Esophagus (tissue), 2 donors: Measurements from ENCODE around the gene MERTK. TPM values are rescaled to one million over a fixed set of nuclear protein-coding genes. Genes with fewer than 3 reads are reported as not detected.
"Not testable (repeated sequence)": the region's sequence is repeated elsewhere in the genome, so short reads cannot be mapped to it uniquely, and the experiment has no call there.

Source experiments
- H3K27ac ChIP-seq, 2 donors: one replicate each; pipeline ENCODE4 v1.5.1; 2013; ENCODE audit warnings: low read depth in 2 of 2, mild to moderate bottlenecking in 2 of 2, inconsistent platforms in 1 of 2, low read length in 1 of 2, moderate library complexity in 1 of 2
- H3K27me3 ChIP-seq, 2 donors: one replicate each; pipeline ENCODE4 v1.6.1; 2013; ENCODE audit warnings: low read length in 2 of 2, control low read depth in 1 of 2, mild to moderate bottlenecking in 1 of 2; ENCODE audit not compliant: insufficient read depth in 2 of 2, control insufficient read depth in 1 of 2
- H3K36me3 ChIP-seq, 2 donors: one replicate each; pipeline ENCODE4 v1.6.1; 2013; ENCODE audit warnings: low read length in 1 of 2; ENCODE audit not compliant: control insufficient read depth in 2 of 2, insufficient read depth in 2 of 2
- H3K4me1 ChIP-seq, 2 donors: one replicate each; pipeline ENCODE4 v1.6.1; 2013; ENCODE audit warnings: low read length in 1 of 2; ENCODE audit not compliant: control insufficient read depth in 2 of 2, insufficient read depth in 2 of 2
- H3K4me3 ChIP-seq, 2 donors: one replicate each; pipeline ENCODE4 v1.5.1; 2013; ENCODE audit warnings: low read length in 2 of 2, mild to moderate bottlenecking in 2 of 2, low read depth in 1 of 2, moderate library complexity in 1 of 2
- H3K9me3 ChIP-seq, 2 donors: one replicate each; pipeline ENCODE4 v1.6.1; 2013; ENCODE audit warnings: mild to moderate bottlenecking in 2 of 2, low read depth in 1 of 2, low read length in 1 of 2, moderate library complexity in 1 of 2; ENCODE audit not compliant: control insufficient read depth in 2 of 2, insufficient read depth in 1 of 2
- WGBS, 2 donors: extraction: QIAGEN DNeasy Blood & Tissue Kit; methylation state at CpG; one replicate each; pipeline ENCODE4 v1.1.7; 2013; 5-methylcytosine and 5-hydroxymethylcytosine counted together
- polyA plus RNA-seq, 2 donors: library from polyadenylated mRNA; stranded (reverse); fragments of 200-250 nt; gene quantifications; one replicate each; pipeline ENCODE4 v1.2.3, GENCODE V29; 2013
- donor health status: healthy with polysubstance abuse.
- donor health status: Bipolar disorder and iron deficiency.

The MERTK gene
- polyA plus RNA-seq, 2 donors, result 2.5 to 2.9 TPM

DNA sequence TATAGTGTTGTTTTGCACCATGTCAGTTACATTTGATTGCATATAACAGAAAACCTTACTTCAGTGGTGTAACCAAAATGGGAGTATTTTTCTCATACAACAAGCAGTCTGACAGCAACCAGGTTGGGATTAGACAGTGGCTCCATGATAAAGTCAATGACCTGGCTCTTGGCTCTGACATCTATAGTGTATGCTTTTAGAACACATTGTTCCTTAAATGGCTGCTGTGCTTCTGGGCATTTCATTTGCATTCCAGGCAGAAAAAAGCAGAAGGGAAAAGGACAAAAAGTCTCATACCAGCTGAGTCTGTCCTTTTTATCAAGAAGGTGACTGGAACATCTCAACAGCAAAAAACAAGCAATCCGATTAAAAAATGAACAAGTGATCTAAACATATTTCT, 10.2 kb downstream of the MERTK start:
- Histone ChIP-seq H3K4me1 (no peaks in the 10 kb centered on the region), H3K36me3 (no peaks in the 10 kb centered on the region), H3K9me3 (no peaks in the 10 kb centered on the region), H3K27ac (no peak overlapping the region), H3K4me3 (no peak overlapping the region), H3K27me3 (no peaks in the 10 kb centered on the region)
- WGBS, 2 donors, result 59 to 86% methylated on average over 1 of the region's 1 CpG

DNA sequence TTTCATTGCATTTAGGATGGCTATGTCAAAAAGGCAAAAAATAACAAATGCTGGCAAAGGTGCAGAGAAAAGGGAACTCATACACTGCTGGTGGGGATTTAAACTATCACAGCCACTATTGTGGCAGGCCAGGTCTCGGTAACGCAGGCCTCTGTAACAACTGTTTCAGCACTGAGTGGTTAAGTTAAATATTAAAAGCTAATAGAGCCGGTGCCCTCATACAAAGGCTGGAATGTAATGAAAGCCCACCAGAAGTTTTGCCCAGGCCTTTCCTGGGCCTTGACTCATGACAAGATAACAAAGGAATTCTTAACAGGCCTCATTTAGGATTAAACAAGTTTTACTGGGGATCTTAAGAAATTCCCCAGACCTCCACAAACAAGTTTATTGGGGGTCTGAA, 10.7 kb downstream of the MERTK start:
- Histone ChIP-seq H3K27ac (no peak overlapping the region), H3K4me3 (no peak overlapping the region), H3K4me1 (no peaks in the 10 kb centered on the region), H3K9me3 (no peaks in the 10 kb centered on the region), H3K36me3 (no peaks in the 10 kb centered on the region), H3K27me3 (no peaks in the 10 kb centered on the region)
- 75 to 92% methylated on average over 3 of the region's 3 CpGs for WGBS, 2 donors

- not testable (repeated sequence) for H3K4me1 ChIP-seq, H3K27ac ChIP-seq, H3K9me3 ChIP-seq, H3K27me3 ChIP-seq, H3K4me3 ChIP-seq, H3K36me3 ChIP-seq
- WGBS, 2 donors, result 93 to 96% methylated on average over 4 of the region's 4 CpGs
Measured at GRCh38 chr2:111909997-111910396, 11.6 kb downstream of the MERTK start.

DNA sequence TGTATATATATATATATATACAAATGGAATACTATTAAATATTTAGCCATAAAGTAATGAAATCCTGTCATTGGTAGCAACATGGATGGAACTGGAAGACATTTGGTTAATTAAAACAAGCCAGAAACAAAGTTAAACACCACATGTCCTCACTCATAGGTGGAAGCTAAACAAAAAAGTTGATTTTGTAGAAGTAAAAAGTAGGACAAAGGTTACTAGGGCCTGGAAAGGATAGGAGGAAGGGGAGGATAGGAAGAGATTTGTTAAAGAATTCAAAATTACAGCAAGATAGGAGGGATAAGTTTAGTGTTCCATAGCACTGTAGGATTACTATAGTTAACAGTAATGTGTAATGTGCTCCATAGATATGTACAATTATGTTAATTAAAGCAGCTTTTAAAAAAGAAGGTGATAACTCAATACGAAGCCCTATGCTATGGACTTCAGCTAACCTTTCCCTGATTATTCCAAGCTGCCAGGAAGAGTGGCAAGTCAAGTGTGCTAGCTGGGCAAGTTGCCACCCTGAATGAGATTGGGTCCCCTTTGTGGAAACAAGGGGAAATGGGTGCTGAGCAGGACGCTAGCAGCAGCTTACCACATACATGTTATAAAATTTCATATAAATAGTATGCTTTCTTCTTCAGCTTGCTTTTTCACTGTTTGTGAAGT, 12.3 kb downstream of the MERTK start:
- Histone ChIP-seq H3K4me3 (no peak overlapping the region), H3K4me1 (no peaks in the 10 kb centered on the region), H3K9me3 (no peaks in the 10 kb centered on the region), H3K36me3 (no peaks in the 10 kb centered on the region), H3K27me3 (no peaks in the 10 kb centered on the region), H3K27ac (no peak overlapping the region)
- WGBS, 2 donors, result 62 to 84% methylated on average over 2 of the region's 2 CpGs

DNA sequence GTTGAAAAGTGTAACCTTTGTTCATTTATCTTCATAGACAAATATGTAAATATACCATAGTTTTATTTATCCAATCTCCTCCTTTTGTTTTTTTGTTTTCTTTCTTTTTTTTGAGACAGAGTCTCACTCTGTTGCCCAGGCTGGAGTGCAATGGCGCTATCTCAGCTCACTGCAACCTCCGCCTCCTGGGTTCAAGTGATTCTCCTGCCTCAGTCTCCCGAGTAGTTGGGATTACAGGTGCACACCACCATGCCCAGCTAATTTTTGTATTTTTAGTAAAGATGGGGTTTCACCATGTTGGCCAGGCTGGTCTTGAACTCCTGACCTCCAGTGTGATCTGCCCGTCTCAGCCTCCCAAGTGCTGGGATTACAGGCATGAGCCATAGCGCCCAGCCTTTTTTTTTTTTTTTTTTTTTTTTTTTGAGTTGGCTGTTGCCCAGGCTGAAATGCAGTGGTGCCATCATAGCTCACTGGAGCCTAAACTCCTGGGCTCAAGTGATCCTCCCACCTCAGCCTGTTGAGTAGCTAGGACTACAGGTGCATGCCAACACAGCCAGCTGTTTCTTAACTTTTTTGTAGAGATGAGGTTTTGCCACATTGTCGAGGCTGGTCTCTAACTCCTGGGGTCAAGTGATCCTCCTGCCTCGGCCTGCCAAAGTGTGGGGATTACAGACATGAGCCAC, 13.0 kb downstream of the MERTK start:
- H3K36me3 ChIP-seq, H3K4me3 ChIP-seq, H3K4me1 ChIP-seq, H3K27ac ChIP-seq, H3K9me3 ChIP-seq, H3K27me3 ChIP-seq: not testable (repeated sequence)
- 95% methylated on average over 7 of the region's 7 CpGs for WGBS, 2 donors

DNA sequence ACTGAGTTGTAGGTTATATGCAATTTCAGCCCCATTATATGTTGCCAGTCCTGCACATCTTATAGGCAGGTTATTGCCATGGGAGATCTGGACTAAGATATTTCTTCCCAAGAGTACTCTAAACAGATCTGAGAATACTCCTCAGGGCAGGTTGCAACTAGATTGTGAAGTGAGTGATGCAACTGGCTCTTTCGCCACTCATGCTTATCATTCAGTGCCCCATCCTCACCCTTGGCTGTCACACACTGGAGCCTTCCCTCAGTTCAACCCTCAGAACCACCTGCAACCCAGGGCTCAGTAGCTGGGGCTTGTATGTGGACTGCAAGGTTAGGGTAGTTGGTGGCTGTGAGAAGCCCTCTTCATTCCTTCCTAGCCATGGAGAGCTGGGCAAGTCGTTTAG, 14.1 kb downstream of the MERTK start:
- Histone ChIP-seq H3K4me1 (no peaks in the 10 kb centered on the region), H3K4me3 (no peak overlapping the region), H3K36me3 (no peaks in the 10 kb centered on the region), H3K27ac (no peak overlapping the region), H3K27me3 (no peaks in the 10 kb centered on the region), H3K9me3 (no peaks in the 10 kb centered on the region)
- WGBS, 2 donors, result 71 to 81% methylated on average over 2 of the region's 2 CpGs

DNA sequence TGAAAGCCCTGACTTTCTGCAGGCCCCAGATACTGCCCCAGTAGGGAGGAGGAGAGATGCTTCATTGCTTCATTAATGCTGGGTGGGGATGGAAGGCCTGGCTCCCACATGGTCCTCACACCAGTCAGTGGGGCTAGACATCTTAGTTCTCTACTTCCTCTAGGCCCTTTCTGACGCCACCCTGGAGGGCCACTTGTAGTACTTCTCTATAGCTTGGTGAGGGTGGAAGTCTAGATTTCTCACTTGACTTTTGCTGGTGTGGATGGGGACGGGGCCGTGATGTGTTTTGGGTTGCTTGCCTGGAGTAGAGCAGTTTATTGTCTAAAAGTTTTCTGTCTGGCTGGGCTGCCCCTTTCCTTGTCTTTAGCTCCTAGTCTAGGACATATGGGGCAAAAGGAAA, 18.7 kb downstream of the MERTK start:
- Histone ChIP-seq H3K4me1 (no peaks in the 10 kb centered on the region), H3K36me3 (no peaks in the 10 kb centered on the region), H3K27ac (no peak overlapping the region), H3K9me3 (no peaks in the 10 kb centered on the region), H3K27me3 (no peaks in the 10 kb centered on the region), H3K4me3 (no peak overlapping the region)
- WGBS, 2 donors, result 77 to 82% methylated on average over 3 of the region's 3 CpGs

GRCh38 chr2:111918383-111918806, 20.0 kb downstream of the MERTK start:
- Histone ChIP-seq H3K9me3 (no peaks in the 10 kb centered on the region), H3K36me3 (no peaks in the 10 kb centered on the region), H3K27ac (no peak overlapping the region), H3K4me1 (no peaks in the 10 kb centered on the region), H3K27me3 (no peaks in the 10 kb centered on the region), H3K4me3 (no peak overlapping the region)
- WGBS, 2 donors, result 76 to 89% methylated on average over 1 of the region's 1 CpG

- 57 to 64% methylated on average over 2 of the region's 2 CpGs for WGBS, 2 donors
- H3K4me1 ChIP-seq, result no peaks in the 10 kb centered on the region
- no peaks in the 10 kb centered on the region for H3K9me3 ChIP-seq
- H3K27ac ChIP-seq, result no peak overlapping the region
- H3K4me3 ChIP-seq, result no peak overlapping the region
- no peaks in the 10 kb centered on the region for H3K36me3 ChIP-seq
- no peaks in the 10 kb centered on the region for H3K27me3 ChIP-seq
Measured at GRCh38 chr2:111919365-111919764, 21.0 kb downstream of the MERTK start.
